Measurements from ENCODE around the gene LCLAT1.

DNA sequence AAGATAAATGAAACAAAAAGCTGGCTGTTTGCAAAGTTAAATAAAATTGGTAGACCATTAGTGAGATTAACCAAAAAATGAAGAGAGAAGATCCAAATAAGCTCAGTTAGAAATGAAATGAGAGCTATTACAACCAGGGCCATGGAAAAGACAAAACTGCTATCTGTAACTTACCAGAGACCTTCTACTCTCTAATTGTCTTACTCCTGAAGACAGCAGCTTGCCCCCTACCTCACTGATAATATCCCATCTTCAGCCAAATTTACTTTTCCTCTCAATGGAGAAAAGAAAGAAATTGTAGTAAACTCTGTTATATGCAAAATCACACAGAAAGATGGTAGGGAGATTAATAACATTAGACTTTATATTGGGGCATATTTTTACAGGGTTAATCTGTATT lies 178.2 kb downstream of the LCLAT1 start:
- TF ChIP-seq, protein P1, sequence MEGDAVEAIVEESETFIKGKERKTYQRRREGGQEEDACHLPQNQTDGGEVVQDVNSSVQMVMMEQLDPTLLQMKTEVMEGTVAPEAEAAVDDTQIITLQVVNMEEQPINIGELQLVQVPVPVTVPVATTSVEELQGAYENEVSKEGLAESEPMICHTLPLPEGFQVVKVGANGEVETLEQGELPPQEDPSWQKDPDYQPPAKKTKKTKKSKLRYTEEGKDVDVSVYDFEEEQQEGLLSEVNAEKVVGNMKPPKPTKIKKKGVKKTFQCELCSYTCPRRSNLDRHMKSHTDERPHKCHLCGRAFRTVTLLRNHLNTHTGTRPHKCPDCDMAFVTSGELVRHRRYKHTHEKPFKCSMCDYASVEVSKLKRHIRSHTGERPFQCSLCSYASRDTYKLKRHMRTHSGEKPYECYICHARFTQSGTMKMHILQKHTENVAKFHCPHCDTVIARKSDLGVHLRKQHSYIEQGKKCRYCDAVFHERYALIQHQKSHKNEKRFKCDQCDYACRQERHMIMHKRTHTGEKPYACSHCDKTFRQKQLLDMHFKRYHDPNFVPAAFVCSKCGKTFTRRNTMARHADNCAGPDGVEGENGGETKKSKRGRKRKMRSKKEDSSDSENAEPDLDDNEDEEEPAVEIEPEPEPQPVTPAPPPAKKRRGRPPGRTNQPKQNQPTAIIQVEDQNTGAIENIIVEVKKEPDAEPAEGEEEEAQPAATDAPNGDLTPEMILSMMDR (optimal IDR thresholded peaks at IDR 0.05 in 1 of 3, IDR thresholded peaks at IDR 0.05 in 1 of 3, conservative IDR thresholded peaks at IDR 0.05 in 1 of 3; ENCODE audit: extremely low read depth in 1 of 3, insufficient read depth in 2 of 3, low read length in 3 of 3), result no peak
- TF ChIP-seq EZH2 (IDR thresholded peaks at IDR 0.05; ENCODE audit: low read length), result no peak
